ENCODE data around the gene DHX9. TPM values are rescaled to one million over a fixed set of nuclear protein-coding genes. Genes with fewer than 3 reads are reported as not detected.

The DHX9 gene
- total RNA-seq, 1 donor from 2014 or later = 146 TPM

DNA sequence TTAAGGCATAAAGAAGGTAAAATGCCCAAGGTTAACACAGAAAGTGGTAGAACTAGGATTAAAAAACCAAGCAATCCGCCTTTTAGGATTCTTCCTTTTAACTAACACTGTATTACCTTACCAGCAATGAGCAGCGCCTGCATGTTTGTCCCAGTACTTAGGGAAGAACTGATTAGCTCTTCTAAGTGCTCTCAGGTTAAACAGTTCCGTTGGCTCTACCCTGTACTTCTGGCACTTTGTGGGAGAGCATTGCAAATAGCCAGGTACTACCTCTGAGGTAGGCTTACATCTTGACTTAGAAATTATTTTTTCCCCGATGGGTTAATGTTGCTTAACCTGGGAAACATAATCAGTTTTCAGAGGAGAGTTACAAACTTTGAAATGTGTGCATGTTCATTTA lies 21.5 kb downstream of the DHX9 start:
- Mint-ChIP-seq H3K4me1 (ENCODE audit: unreplicated experiment) (no peaks in the 10 kb centered on the region), H3K9me3 (ENCODE audit: unreplicated experiment) (no peaks in the 10 kb centered on the region), H3K4me3 (ENCODE audit: unreplicated experiment) (no peak overlapping the region), H3K36me3 (ENCODE audit: unreplicated experiment) (peaks cover 73% of the 10 kb centered on the region), H3K27me3 (ENCODE audit: unreplicated experiment) (no peaks in the 10 kb centered on the region), H3K27ac (ENCODE audit: unreplicated experiment) (no peak overlapping the region)
- no peak for DNase-seq (ENCODE audit: extremely low spot score, unreplicated experiment)
- TF ChIP-seq, protein P1, sequence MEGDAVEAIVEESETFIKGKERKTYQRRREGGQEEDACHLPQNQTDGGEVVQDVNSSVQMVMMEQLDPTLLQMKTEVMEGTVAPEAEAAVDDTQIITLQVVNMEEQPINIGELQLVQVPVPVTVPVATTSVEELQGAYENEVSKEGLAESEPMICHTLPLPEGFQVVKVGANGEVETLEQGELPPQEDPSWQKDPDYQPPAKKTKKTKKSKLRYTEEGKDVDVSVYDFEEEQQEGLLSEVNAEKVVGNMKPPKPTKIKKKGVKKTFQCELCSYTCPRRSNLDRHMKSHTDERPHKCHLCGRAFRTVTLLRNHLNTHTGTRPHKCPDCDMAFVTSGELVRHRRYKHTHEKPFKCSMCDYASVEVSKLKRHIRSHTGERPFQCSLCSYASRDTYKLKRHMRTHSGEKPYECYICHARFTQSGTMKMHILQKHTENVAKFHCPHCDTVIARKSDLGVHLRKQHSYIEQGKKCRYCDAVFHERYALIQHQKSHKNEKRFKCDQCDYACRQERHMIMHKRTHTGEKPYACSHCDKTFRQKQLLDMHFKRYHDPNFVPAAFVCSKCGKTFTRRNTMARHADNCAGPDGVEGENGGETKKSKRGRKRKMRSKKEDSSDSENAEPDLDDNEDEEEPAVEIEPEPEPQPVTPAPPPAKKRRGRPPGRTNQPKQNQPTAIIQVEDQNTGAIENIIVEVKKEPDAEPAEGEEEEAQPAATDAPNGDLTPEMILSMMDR (IDR thresholded peaks at IDR 0.05) = no peak

DNA sequence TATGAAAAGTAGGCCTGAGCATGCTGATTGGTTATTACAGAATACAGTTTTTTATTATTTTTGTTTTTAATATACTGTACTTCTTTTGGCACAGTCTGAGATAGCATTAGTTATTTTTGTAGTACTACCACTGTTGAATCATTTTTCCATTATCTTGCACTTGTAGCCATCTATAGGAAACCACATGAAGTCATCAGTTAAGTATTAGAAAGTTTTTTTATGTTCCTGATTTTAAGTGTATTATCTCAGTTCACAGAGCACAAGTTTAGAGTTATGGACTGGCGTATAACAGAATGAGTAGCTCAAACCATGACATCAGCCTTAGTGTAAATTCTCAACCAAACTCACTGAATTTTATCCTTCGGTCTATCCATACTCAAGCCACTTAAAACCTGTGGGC lies 22.8 kb downstream of the DHX9 start:
- no peak overlapping the region for H3K27ac Mint-ChIP-seq (ENCODE audit: unreplicated experiment)
- TF ChIP-seq, protein P1 (IDR thresholded peaks at IDR 0.05) = no peak
- DNase-seq (ENCODE audit: extremely low spot score, unreplicated experiment) = no peak

DNA sequence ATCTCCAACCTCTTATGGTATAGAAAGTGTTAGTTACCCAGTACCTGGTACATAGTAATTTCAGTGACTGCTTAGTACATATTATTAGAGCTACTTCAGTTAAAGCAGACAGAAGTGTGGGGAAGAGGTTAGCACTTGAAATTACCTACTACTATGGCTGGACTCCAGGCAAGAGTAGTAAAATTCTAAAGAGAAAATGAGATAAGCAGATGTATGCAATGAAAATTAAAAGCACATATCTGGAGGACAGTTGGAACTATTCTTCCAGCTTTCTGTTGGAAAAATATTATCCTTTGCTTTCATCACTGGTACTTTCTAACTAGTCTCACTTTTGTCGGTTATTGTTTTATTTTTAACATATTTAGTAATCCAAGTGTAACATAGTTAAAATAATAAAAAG lies 23.7 kb downstream of the DHX9 start:
- Mint-ChIP-seq H3K4me3 (ENCODE audit: unreplicated experiment) (no peak overlapping the region), H3K27ac (ENCODE audit: unreplicated experiment) (no peak overlapping the region), H3K27me3 (ENCODE audit: unreplicated experiment) (no peaks in the 10 kb centered on the region), H3K9me3 (ENCODE audit: unreplicated experiment) (no peaks in the 10 kb centered on the region), H3K36me3 (ENCODE audit: unreplicated experiment) (peaks cover 77% of the 10 kb centered on the region), H3K4me1 (ENCODE audit: unreplicated experiment) (no peaks in the 10 kb centered on the region)
- TF ChIP-seq, protein P1 (IDR thresholded peaks at IDR 0.05) = no peak
- DNase-seq (ENCODE audit: extremely low spot score, unreplicated experiment) = no peak

More for the DNA sequence above, 22.8 kb downstream of the DHX9 start:
- H3K4me1 Mint-ChIP-seq (ENCODE audit: unreplicated experiment) = no peaks in the 10 kb centered on the region
- no peak overlapping the region for H3K4me3 Mint-ChIP-seq (ENCODE audit: unreplicated experiment)
- peaks cover 78% of the 10 kb centered on the region for H3K36me3 Mint-ChIP-seq (ENCODE audit: unreplicated experiment)
- H3K27me3 Mint-ChIP-seq (ENCODE audit: unreplicated experiment) = no peaks in the 10 kb centered on the region
- H3K9me3 Mint-ChIP-seq (ENCODE audit: unreplicated experiment) = no peaks in the 10 kb centered on the region

DNA sequence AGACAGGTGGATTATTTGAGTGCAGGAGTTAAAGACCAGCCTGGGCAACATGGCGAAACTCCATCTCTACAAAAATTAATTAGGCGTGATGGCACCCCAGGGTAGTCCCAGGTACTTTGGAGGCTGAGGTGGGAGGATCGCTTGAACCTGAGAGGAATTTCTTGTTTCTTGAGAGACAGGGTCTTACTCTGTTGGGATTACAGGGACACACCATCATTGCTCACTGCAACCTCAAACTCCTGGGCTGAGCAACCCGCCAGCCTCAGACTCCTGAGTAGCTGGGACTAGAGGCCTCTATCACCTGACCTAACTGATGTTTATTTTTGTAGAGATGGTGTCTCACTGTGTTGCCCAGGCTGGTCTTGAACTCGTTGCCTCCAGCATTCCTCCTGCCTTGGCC lies 24.8 kb downstream of the DHX9 start:
- TF ChIP-seq, protein P1 (IDR thresholded peaks at IDR 0.05) = no peak
- Mint-ChIP-seq H3K9me3 (ENCODE audit: unreplicated experiment) (no peaks in the 10 kb centered on the region), H3K4me1 (ENCODE audit: unreplicated experiment) (no peaks in the 10 kb centered on the region), H3K27me3 (ENCODE audit: unreplicated experiment) (no peaks in the 10 kb centered on the region), H3K36me3 (ENCODE audit: unreplicated experiment) (peaks cover 69% of the 10 kb centered on the region), H3K27ac (ENCODE audit: unreplicated experiment) (no peak overlapping the region), H3K4me3 (ENCODE audit: unreplicated experiment) (no peak overlapping the region)
- DNase-seq (ENCODE audit: extremely low spot score, unreplicated experiment) = no peak

DNA sequence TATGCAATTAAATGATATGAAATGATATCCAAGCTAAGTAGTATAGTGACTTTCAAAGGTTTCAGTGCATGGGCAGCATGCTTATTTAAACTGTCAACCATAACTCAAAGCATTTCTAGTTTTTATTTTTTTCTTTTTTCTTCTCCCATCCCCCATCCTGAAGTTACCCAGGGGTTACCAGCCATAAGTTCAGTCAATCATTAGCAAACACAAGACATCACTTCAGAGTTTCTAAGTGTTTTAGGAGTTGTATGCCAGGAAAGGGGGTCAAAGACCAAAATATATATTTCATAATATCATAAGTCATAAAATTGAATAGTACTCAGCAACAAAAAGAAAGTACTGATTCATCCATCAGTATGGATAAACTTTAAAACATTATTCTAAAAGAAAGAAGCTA lies 28.7 kb downstream of the DHX9 start:
- TF ChIP-seq, protein P1 (IDR thresholded peaks at IDR 0.05) = no peak
- no peak for DNase-seq (ENCODE audit: extremely low spot score, unreplicated experiment)
- no peaks in the 10 kb centered on the region for H3K4me1 Mint-ChIP-seq (ENCODE audit: unreplicated experiment)
- H3K9me3 Mint-ChIP-seq (ENCODE audit: unreplicated experiment) = no peaks in the 10 kb centered on the region
- H3K4me3 Mint-ChIP-seq (ENCODE audit: unreplicated experiment) = no peak overlapping the region
- H3K27ac Mint-ChIP-seq (ENCODE audit: unreplicated experiment) = no peak overlapping the region
- no peaks in the 10 kb centered on the region for H3K27me3 Mint-ChIP-seq (ENCODE audit: unreplicated experiment)
- peaks cover 60% of the 10 kb centered on the region for H3K36me3 Mint-ChIP-seq (ENCODE audit: unreplicated experiment)
